HepG2 (cell line): ENCODE data around the gene VAV2. TPM values are rescaled to one million over a fixed set of nuclear protein-coding genes. Genes with fewer than 3 reads are reported as not detected.
A peak's percentile ranks its signal among the peaks of the same experiment; 100 is the strongest.

ENCODE experiments used
- ATAC-seq: fragments of 200-7000 bp; cut with Tn5 transposase; 3 replicates; pipeline ENCODE4 v1.9.1; 2020; ENCODE audit warnings: mild to moderate bottlenecking, moderate library complexity
- BruUV-seq: library from RNA; stranded (reverse); fragments of 400-500 nt; replicated peaks from 2 replicates; lab custom pipeline; 2021; lab: Mats Ljungman, UMichigan
- CTCF ChIA-PET: fragments of 300-600 bp; formaldehyde crosslinking; extraction: SDS; loops from one replicate; lab custom pipeline; 2021; ENCODE audit warnings: low total read pairs, inconsistent platforms, low intra/inter-chr PET ratio; lab: Yijun Ruan, JAX
- POLR2A ChIA-PET: fragments of 350-600 bp; sonication (Branson Sonifier 250); formaldehyde crosslinking; loops from one replicate; lab custom pipeline; 2020; ENCODE audit warnings: antibody characterized with exemption, inconsistent platforms; lab: Yijun Ruan, JAX
- DNase-seq: peaks from one replicate; pipeline ENCODE4 v3.0.0-alpha.2; 2015; ENCODE audit warnings: low spot score
- FAIRE-seq: peaks from 3 replicates; lab custom pipeline; 2011; peaks lifted over from hg19 to GRCh38; lab: Jason Lieb, UNC
- H2AFZ ChIP-seq: one replicate; pipeline ENCODE4 v1.6.1; 2011; ENCODE audit warnings: low read length, inconsistent platforms
- H3K27ac ChIP-seq: fragments of 300-600 bp; 3 replicates; pipeline ENCODE4 v1.8.0; 2011; ENCODE audit warnings: mixed run types, mild to moderate bottlenecking, mixed read lengths, low read length, inconsistent platforms; ENCODE audit not compliant: insufficient read depth; ENCODE audit errors: extremely low read length
- H3K27me3 ChIP-seq, 2 experiments: fragments of 200-600 bp in 1 of 2; 2 replicates in 1 of 2; 3 replicates in 1 of 2; pipeline versions ENCODE4 v1.6.0 to v1.8.0; 2011; ENCODE audit warnings: low read length in 2 of 2, mild to moderate bottlenecking in 2 of 2, moderate library complexity in 2 of 2, inconsistent platforms in 1 of 2; ENCODE audit not compliant: insufficient read depth in 2 of 2, control insufficient read depth in 1 of 2
- H3K36me3 ChIP-seq, 2 experiments: fragments of 200-600 bp in 1 of 2; replicated peaks in 1 of 2; 2 replicates in 1 of 2; 3 replicates in 1 of 2; pipeline versions ENCODE4 v1.5.1 to v1.8.0; 2011; ENCODE audit warnings: low read length in 2 of 2, inconsistent platforms in 1 of 2; ENCODE audit not compliant: insufficient read depth in 2 of 2, control insufficient read depth in 1 of 2
- H3K4me1 ChIP-seq: 2 replicates; pipeline ENCODE4 v1.5.1; 2012; ENCODE audit warnings: low read length, inconsistent platforms; ENCODE audit not compliant: insufficient read depth
- H3K4me2 ChIP-seq: 2 replicates; pipeline ENCODE4 v1.6.0; 2011; ENCODE audit warnings: low read depth, low read length, inconsistent platforms
- H3K4me3 ChIP-seq, 3 experiments: fragments of 200-600 bp in 1 of 3; sonication (generic), shearing (Covaris generic) in 1 of 3; replicated peaks in 1 of 3; 2 replicates each; pipeline ENCODE4 v1.5.1; 2011 to 2016; ENCODE audit warnings: low read length in 3 of 3, inconsistent platforms in 2 of 3, low read depth in 2 of 3, mild to moderate bottlenecking in 2 of 3, control low read depth in 1 of 3, mixed read lengths in 1 of 3; ENCODE audit not compliant: insufficient read depth in 1 of 3
- H3K79me2 ChIP-seq: one replicate; pipeline ENCODE4 v1.6.1; 2011; ENCODE audit warnings: low read length, inconsistent platforms; ENCODE audit not compliant: insufficient read depth
- H3K9ac ChIP-seq: 2 replicates; pipeline ENCODE4 v1.6.0; 2011; ENCODE audit warnings: mild to moderate bottlenecking, low read depth, low read length, inconsistent platforms; ENCODE audit not compliant: insufficient read depth
- H3K9me3 ChIP-seq: 2 replicates; pipeline ENCODE4 v1.5.1; 2012; ENCODE audit warnings: mild to moderate bottlenecking, low read length
- H4K20me1 ChIP-seq: 2 replicates; pipeline ENCODE4 v1.6.0; 2011; ENCODE audit warnings: inconsistent platforms, mild to moderate bottlenecking, low read length, moderate library complexity; ENCODE audit not compliant: insufficient read depth
- ESRRA ChIP-seq: sonication (generic); formaldehyde crosslinking; IDR thresholded peaks from 2 replicates; pipeline ENCODE4 v1.5.1; 2020; ENCODE audit warnings: mild to moderate bottlenecking, low read depth, missing genetic modification reagents
- HOXA5 ChIP-seq: sonication (generic); formaldehyde crosslinking; IDR thresholded peaks from 2 replicates; pipeline ENCODE4 v1.4.0; 2020; ENCODE audit warnings: missing genetic modification reagents
- NFYC ChIP-seq: IDR thresholded peaks from 2 replicates; pipeline ENCODE4 v1.6.1; 2016; ENCODE audit warnings: missing genetic modification reagents, missing compliant biosample characterization
- PAWR ChIP-seq: sonication (generic); formaldehyde crosslinking; IDR thresholded peaks from 2 replicates; pipeline ENCODE4 v1.4.0; 2020; ENCODE audit warnings: missing genetic modification reagents, mild to moderate bottlenecking, borderline replicate concordance
- PCBP2 ChIP-seq: fragments of 200-400 bp; formaldehyde crosslinking; optimal IDR thresholded peaks from 2 replicates; pipeline ENCODE3; 2018; ENCODE audit warnings: low read length, low read depth; ENCODE audit not compliant: poor library complexity, severe bottlenecking
- PPARG ChIP-seq: conservative IDR thresholded peaks from 2 replicates; pipeline ENCODE4 v1.6.1; 2016; ENCODE audit warnings: missing biosample characterization, missing genetic modification reagents
- RXRA ChIP-seq: sonication (generic); formaldehyde crosslinking; IDR thresholded peaks from 2 replicates; pipeline ENCODE4 v1.5.1; 2020; ENCODE audit warnings: missing genetic modification reagents
- RXRB ChIP-seq: IDR thresholded peaks from 2 replicates; pipeline ENCODE4 v1.6.1; 2016; ENCODE audit warnings: borderline replicate concordance, missing genetic modification reagents, missing compliant biosample characterization
- SALL1 ChIP-seq: sonication (generic); formaldehyde crosslinking; IDR thresholded peaks from 2 replicates; pipeline ENCODE4 v1.8.0; 2022; ENCODE audit warnings: mild to moderate bottlenecking, missing genetic modification reagents
- SKIL ChIP-seq: sonication (generic); formaldehyde crosslinking; IDR thresholded peaks from 2 replicates; pipeline ENCODE4 v1.8.0; 2022; ENCODE audit warnings: missing genetic modification reagents, mild to moderate bottlenecking, moderate library complexity, borderline replicate concordance
- SP5 ChIP-seq: IDR thresholded peaks from 2 replicates; pipeline ENCODE4 v1.6.1; 2016; ENCODE audit warnings: low read depth, borderline replicate concordance
- TBX2 ChIP-seq: sonication (generic); formaldehyde crosslinking; IDR thresholded peaks from 2 replicates; pipeline ENCODE4 v1.5.0; 2020; ENCODE audit warnings: missing genetic modification reagents, mild to moderate bottlenecking, borderline replicate concordance
- TFAP4 ChIP-seq: sonication (generic); IDR thresholded peaks from 2 replicates; pipeline ENCODE4 v1.6.1; 2016; ENCODE audit warnings: low read depth, borderline replicate concordance
- THAP11 ChIP-seq: IDR thresholded peaks from 2 replicates; pipeline ENCODE4 v1.6.1; 2016; ENCODE audit warnings: missing biosample characterization, missing genetic modification reagents
- ZNF18 ChIP-seq: sonication (generic); formaldehyde crosslinking; IDR thresholded peaks from 2 replicates; pipeline ENCODE4 v1.8.0; 2022; ENCODE audit warnings: mild to moderate bottlenecking, missing genetic modification reagents; ENCODE audit not compliant: insufficient replicate concordance
- ZNF3 ChIP-seq: IDR thresholded peaks from 2 replicates; pipeline ENCODE4 v1.7.0; 2017; ENCODE audit warnings: inconsistent platforms
- ZNF576 ChIP-seq: sonication (generic); formaldehyde crosslinking; IDR thresholded peaks from 2 replicates; pipeline ENCODE4 v1.4.0; 2020; ENCODE audit warnings: mild to moderate bottlenecking, missing genetic modification reagents
- ZNF598 ChIP-seq: sonication (generic); formaldehyde crosslinking; IDR thresholded peaks from 2 replicates; pipeline ENCODE4 v1.5.1; 2020; ENCODE audit warnings: mild to moderate bottlenecking, missing genetic modification reagents, borderline replicate concordance
- WGBS: methylation state at CpG from one replicate; pipeline ENCODE4 v1.1.6; 2017; ENCODE audit warnings: low lambda C conversion rate; 5-methylcytosine and 5-hydroxymethylcytosine counted together
- in situ Hi-C: cut with HindIII; loops from 2 replicates; pipeline ENCODE4 v1.10.0; 2017; ENCODE audit warnings: low pct_unique_long_range_greater_than_20kb; ENCODE audit not compliant: extremely low pct_ligation_motif_present
- intact Hi-C: fragments of 100-400 bp; cut with micrococcal nuclease; formaldehyde crosslinking; loops from one replicate; pipeline ENCODE4 v1.10.0; 2022; ENCODE audit not compliant: unreplicated experiment
- polyA plus RNA-seq, 8 experiments: library from polyadenylated mRNA; depleted of rRNA in 3 of 8; stranded (reverse) in 7 of 8; unstranded in 1 of 8; fragments of >200 nt; fragmentation: Illumina TruSeq in 4 of 8; extraction: Trizol in 4 of 8; gene quantifications; 2 replicates each; pipeline versions ENCODE4 v1.2.1 to v1.2.3, GENCODE V29; 2011 to 2016; ENCODE audit warnings: low read depth in 4 of 8, missing spikeins in 1 of 8, mixed read lengths in 1 of 8; ENCODE audit not compliant: insufficient read depth in 1 of 8
- total RNA-seq, 5 experiments: library from RNA; depleted of rRNA; stranded (reverse); fragments of >200 nt; fragmentation: Illumina TruSeq; extraction: Trizol; gene quantifications; 2 replicates each; pipeline ENCODE4 v1.2.3, GENCODE V29; 2016; ENCODE audit warnings: low read depth in 1 of 5

VAV2 gene
- total and polyA plus RNA-seq, 2 of the 13 experiments (the other 11 are each of a cell fraction or from before 2014, with no cell fraction given), result 22.5 to 22.9 TPM

GRCh38 chr9:134004131-134004873, 12.2 kb upstream of the VAV2 start:
- peak overlapping the region; percentile 64 for H3K4me2 ChIP-seq
- H3K9ac ChIP-seq, result no peak overlapping the region
- no peak for FAIRE-seq
- no peaks in the 10 kb centered on the region for H3K36me3 ChIP-seq
- DNase-seq, result no peak
- in situ Hi-C loops, result no loop called here
- CTCF ChIA-PET, result no interaction called here
- 39% methylated on average over 7 of the region's 20 CpGs for WGBS
- no peak overlapping the region for H2AFZ ChIP-seq
- H3K27me3 ChIP-seq, result peaks cover 2 to 21% of the 10 kb centered on the region in 2 experiments; a peak in 3 of 5 replicates
- no TSS peak for BruUV-seq
- no peaks in the 10 kb centered on the region for H3K79me2 ChIP-seq
- H3K27ac ChIP-seq, result no peak overlapping the region
- intact Hi-C loops, result no loop called here
- ATAC-seq, result peak; percentile 87
- H3K4me1 ChIP-seq, result peaks cover 13% of the 10 kb centered on the region
- POLR2A ChIA-PET, result interaction anchor here (1.7 kb wide), 1 partner anchor 11 kb away, joined by 6 read pairs; no protein-coding TSS in a partner anchor
- peak overlapping the region in 1 of 3 experiments; percentile 40; a peak in 2 of 6 replicates for H3K4me3 ChIP-seq
- H4K20me1 ChIP-seq, result no peaks in the 10 kb centered on the region
- H3K9me3 ChIP-seq, result no peaks in the 10 kb centered on the region
- TF ChIP-seq HOXA5 (CRISPR knock-in tag) (no peak), PCBP2 (no peak), TBX2 (CRISPR knock-in tag) (peak; percentile 23; the same call in 1 of the 2 replicates), THAP11 (CRISPR knock-in tag) (no peak), SKIL (CRISPR knock-in tag) (no peak), ZNF598 (CRISPR knock-in tag) (no peak), NFYC (CRISPR knock-in tag) (no peak), ZNF576 (CRISPR knock-in tag) (no peak), ESRRA (CRISPR knock-in tag) (no peak), SP5 (0 out of 2 replicates have a peak, but pooled peaks have one; percentile 34), ZNF18 (CRISPR knock-in tag) (no peak), RXRA (peak; percentile 54; the same call in 1 of the 2 replicates), ZNF3 (CRISPR knock-in tag) (no peak), TFAP4 (peak; percentile 85; the same call in 1 of the 2 replicates), RXRB (peak; percentile 23; the same call in 1 of the 2 replicates), SALL1 (CRISPR knock-in tag) (0 out of 2 replicates have a peak, but pooled peaks have one; percentile 20), PAWR (no peak), PPARG (peak; percentile 90)
